ENCODE measurements around the gene BTBD9.

BTBD9 gene

GRCh38 chr6:38637756-38638155, 2.0 kb downstream of the BTBD9 start:
- H3K4me3 ChIP-seq (ENCODE audit: low read depth, low read length) = no peak overlapping the region
- no peaks in the 10 kb centered on the region for H3K36me3 ChIP-seq (ENCODE audit: control insufficient read depth, insufficient read depth, low read length)
- no peak overlapping the region for H2AFZ ChIP-seq
- H3K4me1 ChIP-seq = peaks cover 7% of the 10 kb centered on the region
- H3K9ac ChIP-seq = no peak overlapping the region
- no peak for TF ChIP-seq CTCF (IDR thresholded peaks at IDR 0.05)
- H3K79me2 ChIP-seq = peaks cover 11% of the 10 kb centered on the region
- no peak overlapping the region for H3K4me2 ChIP-seq (ENCODE audit: low read length)
- no peak overlapping the region for H3K27ac ChIP-seq
- H3K27me3 ChIP-seq (ENCODE audit: control insufficient read depth, insufficient read depth, low read length) = no peaks in the 10 kb centered on the region
- H3K9me3 ChIP-seq (ENCODE audit: control insufficient read depth, low read length) = no peaks in the 10 kb centered on the region

GRCh38 chr6:38636027-38636426, 3.7 kb downstream of the BTBD9 start:
- no peaks in the 10 kb centered on the region for H3K27me3 ChIP-seq (ENCODE audit: control insufficient read depth, insufficient read depth, low read length)
- TF ChIP-seq CTCF (IDR thresholded peaks at IDR 0.05) = no peak
- H3K4me1 ChIP-seq = peaks cover 7% of the 10 kb centered on the region
- H3K27ac ChIP-seq = no peak overlapping the region
- no peaks in the 10 kb centered on the region for H3K9me3 ChIP-seq (ENCODE audit: control insufficient read depth, low read length)
- H2AFZ ChIP-seq = no peak overlapping the region
- no peak overlapping the region for H3K4me3 ChIP-seq (ENCODE audit: low read depth, low read length)
- H3K4me2 ChIP-seq (ENCODE audit: low read length) = no peak overlapping the region
- peaks cover 18% of the 10 kb centered on the region for H3K79me2 ChIP-seq
- no peaks in the 10 kb centered on the region for H3K36me3 ChIP-seq (ENCODE audit: control insufficient read depth, insufficient read depth, low read length)
- no peak overlapping the region for H3K9ac ChIP-seq

- H3K4me1 ChIP-seq = peaks cover 3% of the 10 kb centered on the region
- H3K79me2 ChIP-seq = peaks cover 11% of the 10 kb centered on the region
- H3K4me3 ChIP-seq (ENCODE audit: low read depth, low read length) = no peak overlapping the region
- no peaks in the 10 kb centered on the region for H3K27me3 ChIP-seq (ENCODE audit: control insufficient read depth, insufficient read depth, low read length)
- TF ChIP-seq CTCF (IDR thresholded peaks at IDR 0.05) = no peak
- no peak overlapping the region for H2AFZ ChIP-seq
- H3K9me3 ChIP-seq (ENCODE audit: control insufficient read depth, low read length) = no peaks in the 10 kb centered on the region
- H3K9ac ChIP-seq = no peak overlapping the region
- H3K27ac ChIP-seq = no peak overlapping the region
- no peaks in the 10 kb centered on the region for H3K36me3 ChIP-seq (ENCODE audit: control insufficient read depth, insufficient read depth, low read length)
- H3K4me2 ChIP-seq (ENCODE audit: low read length) = no peak overlapping the region
These were observed 5.2 kb downstream of the BTBD9 start for GRCh38 chr6:38634518-38634917.

- H2AFZ ChIP-seq = no peak overlapping the region
- no peak for TF ChIP-seq CTCF (IDR thresholded peaks at IDR 0.05)
- H3K9me3 ChIP-seq (ENCODE audit: control insufficient read depth, low read length) = no peaks in the 10 kb centered on the region
- no peak overlapping the region for H3K9ac ChIP-seq
- no peak overlapping the region for H3K4me2 ChIP-seq (ENCODE audit: low read length)
- no peaks in the 10 kb centered on the region for H3K27me3 ChIP-seq (ENCODE audit: control insufficient read depth, insufficient read depth, low read length)
- H3K36me3 ChIP-seq (ENCODE audit: control insufficient read depth, insufficient read depth, low read length) = no peaks in the 10 kb centered on the region
- H3K27ac ChIP-seq = no peak overlapping the region
- H3K4me3 ChIP-seq (ENCODE audit: low read depth, low read length) = no peak overlapping the region
- H3K79me2 ChIP-seq = peaks cover 16% of the 10 kb centered on the region
- peaks cover under 1% of the 10 kb centered on the region for H3K4me1 ChIP-seq
These were observed 7.2 kb downstream of the BTBD9 start for GRCh38 chr6:38632490-38632889.

GRCh38 chr6:38631186-38631783, 8.4 kb downstream of the BTBD9 start:
- no peak overlapping the region for H3K9ac ChIP-seq
- peaks cover 19% of the 10 kb centered on the region for H3K79me2 ChIP-seq
- H3K27ac ChIP-seq = no peak overlapping the region
- H3K27me3 ChIP-seq (ENCODE audit: control insufficient read depth, insufficient read depth, low read length) = no peaks in the 10 kb centered on the region
- H2AFZ ChIP-seq = no peak overlapping the region
- no peak overlapping the region for H3K4me3 ChIP-seq (ENCODE audit: low read depth, low read length)
- no peak for TF ChIP-seq CTCF (IDR thresholded peaks at IDR 0.05)
- H3K4me2 ChIP-seq (ENCODE audit: low read length) = no peak overlapping the region
- H3K36me3 ChIP-seq (ENCODE audit: control insufficient read depth, insufficient read depth, low read length) = no peaks in the 10 kb centered on the region
- H3K4me1 ChIP-seq = no peaks in the 10 kb centered on the region
- H3K9me3 ChIP-seq (ENCODE audit: control insufficient read depth, low read length) = no peaks in the 10 kb centered on the region

All from parathyroid adenoma (tissue), 2 donors.